HCT116 (cell line): ENCODE measurements around the gene ANO9. TPM values are rescaled to one million over a fixed set of nuclear protein-coding genes. Genes with fewer than 3 reads are reported as not detected.
A peak's percentile ranks its signal among the peaks of the same experiment; 100 is the strongest.

Source experiments
- ATAC-seq: fragments of 200-7000 bp; cut with Tn5 transposase; 2 replicates; pipeline ENCODE4 v1.9.1; 2020; ENCODE audit warnings: mild to moderate bottlenecking, moderate library complexity
- BruUV-seq: library from RNA; stranded (reverse); fragments of 400-500 nt; replicated peaks from 2 replicates; lab custom pipeline; 2021; lab: Mats Ljungman, UMichigan
- CTCF ChIA-PET: fragments of 300-600 bp; sonication (Branson Sonifier 250); formaldehyde crosslinking; loops from one replicate; lab custom pipeline; 2021; ENCODE audit warnings: antibody characterized with exemption; lab: Charles Lee
- POLR2A ChIA-PET: fragments of 300-600, 350-600 bp; sonication (Branson Sonifier 250); formaldehyde crosslinking; loops from one replicate; lab custom pipeline; 2021; ENCODE audit warnings: antibody characterized with exemption; lab: Charles Lee
- RAD21 ChIA-PET, 2 experiments: fragments of 300-600 bp; sonication (Branson Sonifier 250); formaldehyde crosslinking; loops; one replicate each; lab custom pipeline; 2023; ENCODE audit warnings: low total read pairs in 2 of 2; ENCODE audit not compliant: uncharacterized antibody in 2 of 2, unreplicated experiment in 2 of 2, low non-redundant PET in 1 of 2; lab: Charles Lee
- DNase-seq: peaks from one replicate; pipeline ENCODE4 v3.0.0-alpha.2; 2010; ENCODE audit warnings: low read depth, low spot score
- H2AFZ ChIP-seq: fragments of 200-600 bp; shearing (Covaris generic), sonication (generic); 2 replicates; pipeline ENCODE4 v1.6.1; 2017; ENCODE audit warnings: low read depth, mixed run types, mixed read lengths, antibody characterized with exemption, low read length; ENCODE audit not compliant: poor library complexity, severe bottlenecking
- H3K27ac ChIP-seq: 2 replicates; pipeline ENCODE4 v1.5.1; 2012; ENCODE audit warnings: low read depth, low read length
- H3K27me3 ChIP-seq: fragments of 200-600 bp; sonication (generic); 2 replicates; pipeline ENCODE4 v1.6.1; 2016; ENCODE audit warnings: mixed run types, low read length, mixed read lengths; ENCODE audit not compliant: insufficient read depth
- H3K36me3 ChIP-seq, 2 experiments: fragments of 200-500 bp in 1 of 2; fragments of 200-600 bp in 1 of 2; sonication (Bioruptor generic) in 1 of 2; sonication (generic) in 1 of 2; 2 replicates each; pipeline versions ENCODE4 v1.5.1 to v1.6.1; 2014 to 2016; ENCODE audit warnings: low read length in 2 of 2, inconsistent platforms in 1 of 2, mixed read lengths in 1 of 2, mixed run types in 1 of 2; ENCODE audit not compliant: insufficient read depth in 2 of 2, control insufficient read depth in 1 of 2
- H3K4me1 ChIP-seq, 2 experiments: fragments of 200-600 bp in 1 of 2; sonication (generic) in 1 of 2; 2 replicates each; pipeline versions ENCODE4 v1.5.1 to v1.6.1; 2012 to 2017; ENCODE audit warnings: low read length in 2 of 2, inconsistent platforms in 1 of 2, mild to moderate bottlenecking in 1 of 2, mixed read lengths in 1 of 2, mixed run types in 1 of 2, moderate library complexity in 1 of 2; ENCODE audit not compliant: insufficient read depth in 2 of 2, control insufficient read depth in 1 of 2
- H3K4me2 ChIP-seq: fragments of 200-600 bp; sonication (generic); 2 replicates; pipeline ENCODE4 v1.6.1; 2017; ENCODE audit warnings: mixed run types, low read length, mixed read lengths
- H3K4me3 ChIP-seq, 2 experiments: fragments of 200-600 bp in 1 of 2; sonication (generic) in 1 of 2; replicated peaks in 1 of 2; 2 replicates each; pipeline ENCODE4 v1.5.1; 2011 to 2016; ENCODE audit warnings: low read length in 2 of 2, control low read depth in 1 of 2, low read depth in 1 of 2, mild to moderate bottlenecking in 1 of 2, mixed read lengths in 1 of 2, mixed run types in 1 of 2
- H3K79me2 ChIP-seq: fragments of 200-600 bp; sonication (generic); 2 replicates; pipeline ENCODE4 v1.6.1; 2017; ENCODE audit warnings: mild to moderate bottlenecking, mixed run types, low read length, moderate library complexity, mixed read lengths; ENCODE audit not compliant: insufficient read depth
- H3K9ac ChIP-seq: fragments of 200-600 bp; sonication (generic); 2 replicates; pipeline ENCODE4 v1.6.1; 2016; ENCODE audit warnings: low read length, mixed read lengths
- H3K9me2 ChIP-seq: fragments of 200-600 bp; sonication (generic), shearing (Covaris generic); 2 replicates; pipeline ENCODE4 v1.6.1; 2017; ENCODE audit warnings: mixed run types, mild to moderate bottlenecking, moderate library complexity; ENCODE audit not compliant: insufficient read depth
- H3K9me3 ChIP-seq, 2 experiments: fragments of 200-500 bp in 1 of 2; fragments of 200-600 bp in 1 of 2; sonication (Bioruptor generic) in 1 of 2; sonication (generic) in 1 of 2; 2 replicates each; pipeline ENCODE4 v1.6.1; 2014 to 2017; ENCODE audit warnings: low read length in 2 of 2, mixed read lengths in 2 of 2, inconsistent platforms in 1 of 2, low read depth in 1 of 2, mild to moderate bottlenecking in 1 of 2, mixed run types in 1 of 2, moderate library complexity in 1 of 2; ENCODE audit not compliant: control insufficient read depth in 1 of 2, insufficient read depth in 1 of 2
- H4K20me1 ChIP-seq: fragments of 200-600 bp; sonication (generic), shearing (Covaris generic); 2 replicates; pipeline ENCODE4 v1.6.1; 2017; ENCODE audit warnings: mixed run types, mild to moderate bottlenecking, moderate library complexity; ENCODE audit not compliant: insufficient read depth
- ATF3 ChIP-seq: IDR thresholded peaks from 2 replicates; pipeline ENCODE4 v1.6.1; 2012
- EZH2phosphoT487 ChIP-seq: fragments of 200-600 bp; IDR thresholded peaks from 2 replicates; pipeline ENCODE4 v1.6.1; 2018; ENCODE audit warnings: antibody characterized with exemption, borderline replicate concordance
- MAX ChIP-seq: IDR thresholded peaks from 2 replicates; pipeline ENCODE4 v1.6.1; 2012
- RAD21 ChIP-seq: IDR thresholded peaks from 2 replicates; pipeline ENCODE4 v1.6.1; 2012; ENCODE audit warnings: low read depth, mild to moderate bottlenecking
- ZNF274 ChIP-seq: fragments of 200-500 bp; sonication (Bioruptor generic); IDR thresholded peaks from 2 replicates; pipeline ENCODE4 v1.6.1; 2014; ENCODE audit warnings: mild to moderate bottlenecking, low read depth, low read length, inconsistent platforms
- intact Hi-C: fragments of 100-400 bp; cut with micrococcal nuclease; formaldehyde crosslinking; loops from 2 replicates; pipeline ENCODE4 v1.10.0; 2022
- total RNA-seq: library from RNA; stranded (reverse); gene quantifications from one replicate; pipeline ENCODE4 v1.2.1, GENCODE V29; 2021; ENCODE audit not compliant: unreplicated experiment

Gene ANO9
- total RNA-seq, 1 experiment from 2014 or later = 70.3 TPM

GRCh38 chr11:373716-374551 is 67.9 kb downstream of the ANO9 start:
- no peak overlapping the region for H2AFZ ChIP-seq
- RAD21 ChIA-PET = no interaction called here
- POLR2A ChIA-PET = no interaction called here
- peaks cover 0 to 16% of the 10 kb centered on the region in 2 experiments; a peak in 1 of 4 replicates for H3K36me3 ChIP-seq
- no TSS peak for BruUV-seq
- no peaks in the 10 kb centered on the region for H3K27me3 ChIP-seq
- H3K4me1 ChIP-seq = peaks cover 0 to 9% of the 10 kb centered on the region in 2 experiments; a peak in 1 of 4 replicates
- no peak overlapping the region for H3K4me2 ChIP-seq
- ATAC-seq (no peak), DNase-seq (no peak)
- H3K9ac ChIP-seq = no peak overlapping the region
- H3K9me2 ChIP-seq = no peaks in the 10 kb centered on the region
- H3K4me3 ChIP-seq = no peak overlapping the region
- no peaks in the 10 kb centered on the region for H4K20me1 ChIP-seq
- H3K79me2 ChIP-seq = peaks cover 16% of the 10 kb centered on the region; the same call in 1 of the 2 replicates
- peak overlapping the region; percentile 50; the same call in 1 of the 2 replicates for H3K27ac ChIP-seq
- TF ChIP-seq RAD21 (no peak), EZH2phosphoT487 (no peak), MAX (no peak), ZNF274 (no peak), ATF3 (no peak)
- TF ChIP-seq, all 23 proteins: peak for 0
- intact Hi-C loops = no loop called here
- CTCF ChIA-PET = no interaction called here
- no peaks in the 10 kb centered on the region for H3K9me3 ChIP-seq
